ENCODE results near the gene C1orf159.
A peak's percentile ranks its signal among the peaks of the same experiment; 100 is the strongest.

Gene C1orf159

DNA sequence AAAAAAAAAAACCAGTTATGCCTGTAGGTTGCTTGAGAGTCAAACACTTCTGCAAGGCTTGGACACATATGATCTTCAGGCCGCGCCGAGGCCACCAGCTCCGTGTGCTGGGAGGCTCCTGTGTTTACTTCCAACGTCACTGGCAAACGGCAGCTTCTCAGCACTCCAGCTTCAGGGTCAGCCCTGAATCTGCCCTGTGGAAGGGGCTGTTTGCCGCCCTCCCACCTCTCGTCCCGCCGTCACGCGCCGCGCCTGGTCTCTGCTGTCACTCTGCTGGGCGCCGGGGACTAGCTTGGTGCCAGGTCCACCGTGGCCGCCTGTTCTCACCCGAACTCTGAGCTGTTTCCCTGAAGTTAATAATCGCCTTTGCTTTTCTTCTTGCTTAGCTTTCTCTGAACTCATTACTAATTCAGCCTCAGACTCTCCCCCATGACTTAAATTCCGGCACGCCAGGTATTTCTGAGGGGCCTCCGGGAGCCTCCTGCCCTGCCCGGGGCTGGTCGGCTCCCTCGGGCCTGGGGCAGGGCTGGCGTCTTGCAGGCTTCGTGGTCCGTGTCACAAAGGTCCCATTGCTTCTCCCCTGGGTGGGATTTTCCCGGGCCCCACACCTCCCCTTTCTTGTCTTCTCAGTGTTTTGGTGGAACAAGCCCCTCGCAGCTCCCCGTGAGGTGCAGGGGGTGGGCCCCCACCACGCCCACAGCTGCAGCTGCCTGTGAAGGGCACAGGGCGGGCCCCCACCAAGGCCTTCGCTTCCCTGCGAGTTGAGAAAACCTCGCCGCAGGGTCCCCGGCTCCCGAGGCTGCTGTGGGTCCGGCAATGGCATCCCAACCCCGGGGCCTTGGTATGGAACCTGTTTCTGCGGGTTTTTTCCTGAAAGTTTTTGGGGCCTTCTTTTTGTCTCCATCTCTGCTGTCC is 14.6 kb upstream of the C1orf159 start:
- no peak for DNase-seq

DNA sequence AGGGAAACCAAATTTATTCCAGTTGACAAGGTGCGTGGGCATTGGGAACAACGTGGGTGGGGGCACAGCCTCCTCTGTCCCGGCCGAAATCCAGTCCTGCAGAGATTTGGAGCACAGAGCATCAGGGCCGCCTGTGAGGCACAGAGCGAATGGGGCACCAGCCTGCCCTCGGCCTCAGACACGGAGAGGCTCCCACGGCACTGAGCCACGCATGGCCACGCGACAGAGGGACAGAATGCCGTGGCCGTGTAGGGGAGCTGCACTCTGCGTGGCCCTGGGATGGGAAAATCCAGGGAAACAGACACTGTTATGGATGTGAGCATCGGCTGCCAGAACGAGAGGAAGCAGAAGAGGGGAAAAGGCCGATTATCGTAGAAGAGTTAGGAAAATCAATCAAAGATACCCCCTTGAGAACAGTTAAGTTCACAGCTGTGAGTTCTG is 13.5 kb upstream of the C1orf159 start:
- DNase-seq = no peak

DNA sequence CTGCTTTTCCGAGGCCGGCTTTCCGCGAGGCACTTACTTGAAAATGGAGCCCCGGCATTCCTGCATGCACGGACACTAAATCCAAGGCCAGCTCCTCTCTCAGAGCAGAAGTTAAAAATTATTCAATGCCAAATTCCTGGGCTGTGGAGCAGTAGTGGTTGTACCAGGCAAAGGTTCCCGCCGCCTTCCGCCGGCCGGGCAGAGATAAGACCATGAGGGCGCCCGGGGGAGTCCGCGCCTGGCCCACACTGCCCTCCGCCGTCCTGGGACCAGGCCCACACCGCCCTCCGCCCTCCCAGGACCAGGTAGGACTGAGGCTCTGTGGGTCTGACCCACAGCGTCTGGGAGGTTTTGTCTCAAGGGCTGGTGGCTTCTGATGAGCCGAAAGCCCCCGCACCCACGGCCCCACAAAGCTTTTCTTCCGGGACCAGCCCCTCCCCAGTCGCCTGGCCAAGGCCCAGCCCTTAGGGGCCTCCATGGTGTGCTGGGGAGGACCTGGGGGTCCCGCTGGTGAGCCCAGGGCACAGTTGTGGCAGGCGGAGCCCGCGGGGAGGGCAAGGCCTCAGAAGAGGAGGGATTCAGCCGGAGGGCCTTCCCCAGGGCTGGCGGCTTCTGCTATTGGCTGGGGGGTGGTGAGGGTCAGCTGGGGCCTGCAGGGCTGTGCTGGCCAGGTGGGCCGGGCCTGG is 12.7 kb upstream of the C1orf159 start:
- no peak for DNase-seq

DNA sequence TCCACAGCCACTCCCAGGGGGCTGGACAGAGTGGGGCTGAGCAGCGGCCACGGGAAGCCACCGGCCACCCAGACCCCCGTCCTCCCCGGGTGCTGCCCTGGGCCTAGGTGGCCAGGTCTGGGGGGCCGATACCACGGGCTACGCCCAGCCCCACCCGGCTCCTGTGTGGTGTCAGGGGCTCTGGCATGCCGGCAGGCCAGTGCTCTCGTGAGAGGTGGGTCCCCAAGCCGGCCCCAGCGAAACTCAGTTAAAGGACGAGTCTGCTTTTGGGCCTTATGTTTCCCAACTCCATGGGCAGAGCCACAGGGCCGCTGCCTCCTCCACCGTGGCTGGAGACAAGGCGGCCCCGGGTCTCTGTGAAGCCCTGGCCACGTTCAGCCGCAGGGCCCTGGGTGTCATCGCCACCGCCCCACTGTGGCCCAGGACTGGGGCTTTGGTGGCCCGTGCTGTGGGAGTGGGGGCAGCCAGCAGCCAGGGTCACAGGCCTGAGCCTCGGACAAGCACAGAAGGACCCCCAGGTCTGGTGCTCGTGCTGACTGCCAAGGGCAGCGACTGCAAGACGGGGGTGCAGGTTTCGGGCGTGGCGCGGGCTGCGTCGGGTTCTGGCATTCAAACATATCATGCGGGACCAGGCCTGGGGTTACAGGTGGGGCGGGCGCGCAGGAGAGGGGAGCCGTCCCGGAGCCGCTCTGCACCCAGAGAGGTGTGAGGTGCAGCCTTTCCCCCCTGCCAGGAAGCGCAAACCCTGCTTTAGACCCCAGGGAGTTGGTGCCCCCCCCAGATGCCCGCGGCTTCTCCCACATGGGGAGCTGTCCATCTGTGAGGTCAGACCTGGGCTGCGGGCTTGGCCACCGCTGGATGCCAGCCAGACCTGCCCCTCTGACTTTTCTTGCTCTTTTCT is 11.9 kb upstream of the C1orf159 start:
- DNase-seq = no peak

DNA sequence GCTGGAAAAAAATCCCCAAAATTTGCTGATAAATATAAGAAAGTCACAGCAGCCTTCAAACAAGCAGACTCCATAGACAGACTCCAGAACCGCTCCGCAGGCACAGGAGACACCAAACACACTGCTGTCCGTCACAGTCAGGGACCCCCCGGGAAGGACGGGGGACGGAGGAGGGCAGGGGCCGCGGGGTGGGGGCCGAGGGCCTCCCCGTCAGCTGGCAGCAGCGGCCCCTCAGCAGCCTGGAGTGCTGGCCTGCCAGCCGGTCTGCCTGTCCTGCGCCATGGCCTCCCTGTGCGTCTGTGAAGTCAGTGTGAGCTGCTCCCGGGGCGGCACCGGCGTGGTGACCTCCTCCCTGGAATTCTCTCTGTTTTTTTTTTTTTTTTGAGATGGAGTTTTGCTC is 10.1 kb upstream of the C1orf159 start:
- no peak for DNase-seq

DNA sequence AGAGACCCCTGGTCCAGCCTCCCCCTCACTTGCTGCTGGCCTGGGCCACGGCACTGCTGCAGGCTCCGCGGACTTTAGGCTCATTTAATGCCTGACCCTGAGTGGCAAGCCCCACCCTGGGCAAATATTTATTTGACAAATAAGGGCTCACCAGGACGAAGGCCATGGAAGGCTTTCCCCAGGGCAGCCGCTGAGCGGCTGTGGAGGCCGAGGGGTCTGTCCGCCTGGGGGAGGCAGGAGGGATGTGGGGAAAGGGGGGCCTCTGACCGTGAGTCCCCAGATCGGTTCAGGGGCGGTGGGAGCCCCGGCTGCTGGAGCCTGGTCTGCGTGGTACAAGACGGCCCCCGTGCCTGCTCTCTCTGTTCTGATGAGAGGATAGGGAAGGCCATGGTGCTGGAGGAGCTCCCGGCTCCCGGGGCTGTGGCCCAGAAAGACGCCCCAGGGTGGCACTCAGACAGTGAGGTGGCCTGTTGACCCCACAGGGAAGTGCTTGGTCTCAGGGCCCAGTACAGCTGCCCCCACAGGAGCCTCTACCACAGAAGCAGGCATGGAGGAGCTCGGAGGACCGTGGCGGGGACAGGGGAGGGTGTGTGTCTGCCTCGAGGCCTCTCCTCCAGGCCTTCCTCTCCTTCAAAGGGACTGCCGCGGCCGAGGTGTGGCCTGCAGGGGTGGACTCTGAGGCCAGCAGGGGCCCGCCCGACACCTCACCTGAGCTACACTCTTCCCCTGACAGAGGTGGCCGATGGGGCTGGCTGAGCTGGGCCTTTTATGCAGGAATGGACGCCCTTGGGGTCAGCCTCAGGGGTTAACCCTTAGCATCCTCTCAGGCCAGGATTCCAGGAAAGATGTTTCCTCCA is 9.1 kb upstream of the C1orf159 start:
- DNase-seq = no peak

DNA sequence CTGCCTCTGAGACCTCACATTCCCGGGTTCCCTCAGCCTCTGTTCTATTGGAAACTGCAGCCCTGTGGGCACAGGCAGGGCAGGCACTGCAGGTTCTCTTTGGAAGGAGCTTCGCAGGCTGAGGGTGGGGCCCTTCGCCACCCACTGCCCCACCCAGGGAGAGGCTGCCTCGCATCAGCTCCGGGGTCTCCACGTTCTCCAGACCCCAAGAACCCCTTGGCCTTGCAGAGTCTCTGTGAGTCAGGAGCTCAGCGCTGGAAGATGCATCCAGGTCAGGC is 8.6 kb upstream of the C1orf159 start:
- DNase-seq = no peak

DNA sequence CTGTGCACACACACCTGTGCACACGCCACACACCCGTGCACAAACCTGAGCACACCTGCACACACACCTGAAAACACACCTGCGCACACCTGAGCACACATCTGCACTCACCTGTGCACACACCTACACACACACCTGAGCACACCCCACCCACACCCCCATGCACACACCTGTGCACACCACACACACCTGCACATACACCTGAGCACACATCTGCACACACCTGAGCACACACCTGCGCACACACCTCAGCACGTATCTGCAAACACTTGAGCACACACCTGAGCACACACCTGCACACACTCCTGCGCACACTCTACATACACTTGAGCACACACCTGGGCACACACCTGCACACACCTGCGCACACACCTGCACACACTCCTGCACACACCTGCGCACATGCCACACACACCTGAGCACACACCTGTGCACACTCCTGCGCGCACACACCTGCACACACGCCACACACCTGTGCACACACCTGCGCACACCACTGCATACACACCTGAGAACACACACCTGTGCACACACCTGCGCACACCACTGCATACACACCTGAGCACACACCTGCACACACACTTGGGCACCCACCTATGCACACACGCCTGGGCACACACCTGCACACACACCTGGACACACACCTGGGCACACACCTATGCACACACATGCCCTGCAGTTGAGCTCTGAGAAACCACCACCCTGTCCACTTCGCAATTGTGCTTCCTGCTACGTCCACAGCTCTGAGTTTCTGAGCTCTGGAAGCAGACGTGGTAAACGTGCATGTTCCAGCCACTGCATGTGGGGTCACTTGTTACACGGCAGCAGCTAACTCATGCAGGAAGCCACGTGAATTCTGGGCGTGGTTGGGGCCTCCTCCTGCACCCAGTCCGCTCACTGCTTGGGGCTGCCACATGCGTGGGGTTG is 8.0 kb upstream of the C1orf159 start:
- peak; percentile 23 for DNase-seq

DNA sequence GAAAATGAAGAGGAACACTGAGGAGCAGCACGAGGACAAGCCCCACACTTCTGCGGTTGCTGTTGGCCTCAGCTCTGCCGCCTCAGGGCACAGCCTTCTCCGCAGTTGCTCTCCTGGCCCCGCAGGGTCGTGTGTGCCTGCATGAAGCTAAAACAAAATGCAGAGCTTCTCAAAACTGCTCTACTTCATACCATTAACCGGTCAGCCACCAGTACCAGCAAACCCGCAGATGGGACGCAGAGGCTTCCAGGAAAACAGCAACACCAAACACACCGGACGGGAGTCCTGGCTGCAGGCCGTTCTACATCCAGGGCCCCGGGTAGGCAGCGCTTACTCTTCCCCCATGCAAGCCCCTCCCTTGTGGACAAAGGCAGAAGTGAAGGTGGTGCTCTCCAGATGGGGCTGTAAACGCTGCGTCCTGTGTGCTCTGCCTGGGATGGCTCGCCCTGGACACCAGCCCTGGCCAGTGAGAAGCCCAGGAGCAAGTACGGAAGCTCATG is 7.1 kb upstream of the C1orf159 start:
- DNase-seq = no peak

DNA sequence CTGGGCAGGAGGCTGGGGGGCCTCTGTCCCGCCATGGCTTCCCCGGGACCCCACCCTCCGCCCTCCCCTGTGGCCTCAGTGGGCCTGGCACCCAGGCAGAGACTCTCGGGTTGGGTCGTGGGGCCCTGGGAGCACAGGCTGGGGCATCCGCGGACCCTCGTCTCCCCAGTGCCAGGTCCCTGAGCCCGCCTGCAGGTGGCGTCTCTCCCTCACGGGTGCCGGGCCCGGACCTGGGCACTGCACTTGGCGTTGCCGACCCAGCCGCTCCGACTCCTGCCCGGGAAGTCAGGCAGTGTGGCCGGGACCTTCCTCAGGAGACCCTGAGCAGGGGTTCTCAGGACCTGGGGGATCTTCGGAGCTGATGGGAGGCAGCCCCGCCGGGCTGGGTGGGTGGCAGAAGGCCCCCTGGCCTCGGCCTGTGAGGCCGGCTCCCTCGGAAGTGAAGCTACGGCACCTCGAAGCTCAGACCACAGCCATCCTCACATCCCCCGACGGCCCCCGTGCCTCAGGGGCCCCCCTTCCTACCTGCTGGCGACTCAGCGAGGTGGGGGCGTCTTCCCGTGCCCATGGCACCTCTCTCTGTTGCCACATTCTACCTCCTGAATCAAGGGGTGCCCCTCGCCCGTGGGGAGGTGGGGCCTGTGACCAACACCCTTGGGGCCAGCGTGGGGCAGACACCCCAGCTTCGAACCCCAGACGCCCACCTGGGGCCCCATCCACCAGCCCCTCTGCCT is 6.4 kb upstream of the C1orf159 start:
- peak; percentile 59 for DNase-seq

DNA sequence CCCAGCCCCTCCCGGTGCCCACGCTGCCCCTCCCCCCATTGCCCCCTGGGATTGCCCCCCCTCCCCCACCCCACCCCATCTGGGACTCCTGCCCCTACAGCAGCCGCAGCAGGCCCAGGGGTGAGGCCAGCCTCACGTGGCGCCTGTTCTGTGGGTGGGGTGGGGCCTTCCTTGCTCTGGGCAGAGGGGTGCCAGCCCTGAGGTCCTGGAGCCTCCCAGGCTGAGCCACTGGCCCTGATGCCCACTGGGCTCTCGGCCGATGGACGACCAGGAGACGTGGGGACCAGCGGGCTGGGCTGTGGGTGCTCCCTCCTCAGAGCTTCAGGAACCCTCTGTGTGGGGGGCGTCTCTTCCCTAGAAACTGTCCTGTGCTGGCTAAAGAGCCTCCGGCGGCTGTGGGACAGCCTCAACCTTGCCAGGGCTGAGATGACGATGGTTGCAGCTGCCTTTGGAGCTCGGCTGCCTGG is 5.8 kb upstream of the C1orf159 start:
- DNase-seq = no peak

DNA sequence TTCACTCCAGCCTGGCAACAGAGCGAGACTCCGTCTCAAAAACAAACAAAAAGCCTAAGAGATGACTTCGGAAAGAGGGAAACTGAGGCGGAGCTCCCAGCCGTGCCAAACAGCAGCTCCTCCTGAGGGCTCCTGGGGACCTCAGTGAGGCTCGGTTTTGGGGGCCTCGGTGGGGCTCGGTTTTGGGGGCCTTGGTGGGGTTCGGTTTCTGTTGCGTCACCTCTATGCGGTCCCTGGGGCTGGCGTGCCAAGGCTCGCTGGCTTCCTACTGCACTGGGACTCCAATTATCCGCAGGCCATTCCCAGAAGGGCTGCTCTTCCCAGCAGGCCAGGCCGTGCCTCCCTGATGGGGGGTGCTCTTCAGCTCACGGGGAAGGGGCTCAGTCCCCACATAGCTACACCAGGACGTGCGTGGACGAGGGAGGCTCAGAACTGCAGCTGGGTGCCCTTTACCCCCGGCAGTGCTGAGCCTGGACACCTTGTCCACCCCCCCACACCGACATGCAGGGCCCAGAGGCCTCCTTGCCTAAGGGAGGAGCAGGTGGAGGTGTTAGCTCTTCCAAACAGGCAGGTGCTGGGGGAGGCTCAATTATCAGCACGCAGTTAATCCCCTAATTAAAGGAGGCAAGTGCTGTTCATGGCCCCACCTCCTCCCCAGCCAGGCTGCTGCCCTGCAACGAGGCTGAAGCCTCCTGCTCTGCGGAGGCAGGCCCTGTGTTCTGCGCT is 5.1 kb upstream of the C1orf159 start:
- DNase-seq = no peak

DNA sequence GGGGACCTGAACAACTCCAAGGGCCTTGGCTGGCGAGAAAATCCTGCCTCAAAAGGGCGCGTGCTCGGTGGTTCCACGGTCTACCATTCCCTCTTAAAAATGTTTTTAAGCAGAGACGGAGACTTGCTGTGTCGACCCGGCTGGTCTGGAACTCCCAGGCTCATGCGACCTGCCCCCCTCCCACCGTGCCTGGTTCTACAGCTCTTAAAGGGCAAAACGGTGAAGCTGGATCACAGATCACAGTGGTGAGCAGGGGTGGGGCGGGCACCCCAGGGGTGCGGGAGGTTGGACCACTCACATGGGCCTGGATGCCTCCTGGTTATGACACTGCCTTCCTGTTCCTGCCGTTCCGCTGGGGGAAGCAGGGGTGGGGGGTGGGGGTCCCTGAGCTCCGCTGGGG is 4.2 kb upstream of the C1orf159 start:
- no peak for DNase-seq

DNA sequence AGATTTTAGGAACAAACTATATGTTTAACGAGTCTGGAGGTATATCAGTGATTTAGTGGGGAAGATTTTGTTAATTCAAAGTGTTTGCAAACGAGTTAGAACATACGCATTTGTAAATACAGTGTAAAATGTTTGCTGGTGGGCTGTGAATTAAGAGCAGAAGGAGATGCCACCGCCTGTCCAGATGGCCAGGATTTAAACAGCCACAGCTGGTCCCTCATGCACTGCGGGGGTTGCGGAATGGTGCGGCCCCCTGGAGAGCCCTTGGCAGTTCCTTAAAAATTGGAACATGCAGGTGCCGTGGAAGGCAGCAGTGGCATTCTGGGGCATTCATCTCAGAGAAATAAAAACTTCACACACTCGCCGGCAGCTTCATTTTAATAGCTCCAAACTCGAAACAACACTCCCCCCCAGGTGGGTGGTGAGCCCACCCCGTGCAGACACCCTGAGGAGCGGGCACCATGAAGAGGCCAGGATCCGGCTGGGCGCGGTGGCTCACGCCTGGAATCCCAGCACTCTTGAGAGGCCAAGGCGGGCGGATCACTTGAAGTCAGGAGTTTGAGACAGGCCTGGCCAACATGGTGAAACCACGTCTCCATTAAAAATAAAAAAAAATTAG is 3.5 kb upstream of the C1orf159 start:
- no peak for DNase-seq

DNA sequence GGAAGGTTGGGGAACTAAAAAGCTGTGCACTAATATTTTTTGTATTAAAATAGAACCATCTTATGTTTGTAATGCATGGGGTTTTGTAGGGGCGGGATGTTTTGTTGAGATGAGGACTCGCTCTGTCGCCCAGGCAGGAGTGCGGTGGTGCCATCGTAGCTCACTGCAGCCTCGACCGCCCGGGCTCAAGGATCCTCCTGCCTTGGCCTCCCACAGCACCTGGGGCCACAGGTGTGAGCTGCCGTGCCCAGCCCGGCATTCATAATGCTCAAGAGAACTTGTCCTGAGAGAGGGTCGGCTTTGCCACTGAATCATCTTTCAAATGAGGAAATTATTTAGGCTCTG is 3.0 kb upstream of the C1orf159 start:
- DNase-seq = no peak

DNA sequence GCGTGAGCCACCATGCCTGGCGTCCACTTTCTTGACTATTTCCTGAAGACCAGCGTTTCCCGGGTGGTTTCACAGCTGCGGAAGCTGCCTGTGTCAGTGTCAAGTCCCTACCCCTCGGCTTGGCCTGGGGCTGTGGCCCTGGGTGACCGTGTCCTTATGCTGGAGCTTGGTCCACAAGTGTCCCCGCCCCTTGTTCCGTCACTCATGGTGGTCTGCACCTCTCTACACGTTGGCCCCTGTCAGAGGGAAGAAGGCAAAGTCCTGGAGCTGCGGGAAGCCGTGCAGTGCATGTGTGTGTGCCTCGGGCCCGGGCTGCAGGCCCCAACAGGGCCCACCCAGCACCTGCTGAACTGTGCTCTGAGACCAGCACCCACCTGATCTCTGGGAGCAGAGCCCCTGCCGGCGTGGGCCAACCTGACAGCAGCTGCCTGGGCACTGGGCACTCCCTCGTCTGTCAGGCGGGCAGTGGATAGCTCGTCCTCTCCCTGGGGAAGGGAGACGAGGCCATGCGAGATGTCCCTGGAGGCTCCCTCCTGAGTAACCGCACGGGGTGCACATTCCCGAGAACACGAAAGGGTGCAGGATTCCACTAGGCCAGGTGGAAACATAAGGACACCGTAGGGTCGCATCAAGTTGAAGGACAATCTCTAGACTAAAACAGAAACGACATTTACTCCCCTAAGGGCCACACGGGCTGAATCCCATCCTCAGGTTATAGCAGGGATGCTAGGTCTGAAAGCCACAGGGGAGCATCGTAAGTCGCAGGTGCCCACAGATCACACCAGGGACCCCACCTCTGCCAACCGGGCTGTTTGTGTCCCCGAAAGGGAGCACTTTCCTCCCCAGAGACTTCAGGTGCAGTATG is 2.4 kb upstream of the C1orf159 start:
- DNase-seq = no peak

DNA sequence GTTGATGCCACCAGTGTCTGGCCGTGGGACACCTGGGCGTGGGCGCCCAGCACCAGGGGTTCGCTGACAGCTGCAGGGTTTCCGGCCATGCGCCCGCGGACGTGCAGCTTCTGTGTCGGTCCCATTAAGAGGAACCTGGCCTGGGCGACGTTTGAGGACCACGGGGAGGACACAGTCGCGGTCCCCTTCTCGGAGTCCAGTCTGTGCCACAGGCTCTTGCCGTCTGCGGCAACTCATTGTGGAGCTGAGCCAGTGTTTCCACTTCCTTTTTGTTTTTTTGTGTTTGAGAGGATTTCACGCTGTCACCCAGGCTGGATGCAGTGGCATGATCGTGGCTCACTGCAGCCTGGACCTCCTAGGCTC is 1.6 kb upstream of the C1orf159 start:
- DNase-seq = no peak
